IPS DF 6.9 (cell line): ENCODE measurements around the gene CCT2.
"Not testable (repeated sequence)": the region's sequence is repeated elsewhere in the genome, so short reads cannot be mapped to it uniquely, and the experiment has no call there.

Experiments
- DNase-seq: peaks from one replicate; pipeline ENCODE4 v3.0.0-alpha.2; 2013; ENCODE audit warnings: low read depth, low spot score
- H3K27ac ChIP-seq: one replicate; pipeline ENCODE4 v1.5.1; 2013; ENCODE audit warnings: low read length, control low read depth
- H3K27me3 ChIP-seq: 2 replicates; pipeline ENCODE4 v1.6.1; 2013; ENCODE audit warnings: mild to moderate bottlenecking, low read length; ENCODE audit not compliant: control insufficient read depth, insufficient read depth
- H3K36me3 ChIP-seq: 2 replicates; pipeline ENCODE4 v1.6.1; 2013; ENCODE audit warnings: low read length; ENCODE audit not compliant: control insufficient read depth, insufficient read depth
- H3K4me1 ChIP-seq: 2 replicates; pipeline ENCODE4 v1.6.1; 2013; ENCODE audit warnings: low read length; ENCODE audit not compliant: control insufficient read depth, insufficient read depth
- H3K4me3 ChIP-seq: 2 replicates; pipeline ENCODE4 v1.5.1; 2013; ENCODE audit warnings: mild to moderate bottlenecking, low read length
- H3K9me3 ChIP-seq: 2 replicates; pipeline ENCODE4 v1.6.1; 2013; ENCODE audit warnings: low read length, inconsistent platforms; ENCODE audit not compliant: control insufficient read depth, insufficient read depth
- WGBS: extraction: QIAGEN DNeasy Blood & Tissue Kit; methylation state at CpG from one replicate; pipeline ENCODE4 v1.1.7; 2013; ENCODE audit warnings: mixed read lengths, missing lambda C conversion rate; ENCODE audit not compliant: insufficient read length, insufficient coverage; 5-methylcytosine and 5-hydroxymethylcytosine counted together

CCT2 gene

GRCh38 chr12:69588527-69588926 lies 3.3 kb downstream of the CCT2 start:
- peaks cover 27% of the 10 kb centered on the region; the same call in 1 of the 2 replicates for H3K36me3 ChIP-seq
- H3K27me3 ChIP-seq = no peaks in the 10 kb centered on the region
- no peaks in the 10 kb centered on the region for H3K4me1 ChIP-seq
- DNase-seq = no peak
- H3K27ac ChIP-seq = no peak overlapping the region
- no CpG with 5 or more reads among the region's 4 CpGs for WGBS
- no peak overlapping the region for H3K4me3 ChIP-seq
- no peaks in the 10 kb centered on the region for H3K9me3 ChIP-seq

GRCh38 chr12:69589082-69589481 lies 3.8 kb downstream of the CCT2 start:
- no peaks in the 10 kb centered on the region for H3K9me3 ChIP-seq
- no peak for DNase-seq
- no peaks in the 10 kb centered on the region for H3K4me1 ChIP-seq
- WGBS = no CpG with 5 or more reads among the region's 2 CpGs
- H3K36me3 ChIP-seq = peaks cover 31% of the 10 kb centered on the region; the same call in 1 of the 2 replicates
- no peaks in the 10 kb centered on the region for H3K27me3 ChIP-seq
- H3K4me3 ChIP-seq = no peak overlapping the region
- no peak overlapping the region for H3K27ac ChIP-seq

GRCh38 chr12:69595689-69596088 lies 10.4 kb downstream of the CCT2 start:
- Histone ChIP-seq H3K4me3 (no peak overlapping the region), H3K4me1 (no peaks in the 10 kb centered on the region), H3K9me3 (no peaks in the 10 kb centered on the region), H3K27ac (no peak overlapping the region), H3K36me3 (peaks cover 42% of the 10 kb centered on the region; the same call in 1 of the 2 replicates), H3K27me3 (no peaks in the 10 kb centered on the region)
- WGBS = no CpG with 5 or more reads among the region's 2 CpGs
- DNase-seq = no peak

GRCh38 chr12:69598174-69598753 lies 13.0 kb downstream of the CCT2 start:
- DNase-seq = no peak
- H3K27me3 ChIP-seq = no peaks in the 10 kb centered on the region
- H3K27ac ChIP-seq = no peak overlapping the region
- H3K9me3 ChIP-seq = no peaks in the 10 kb centered on the region
- WGBS = no CpG with 5 or more reads among the region's 4 CpGs
- no peak overlapping the region for H3K4me3 ChIP-seq
- no peaks in the 10 kb centered on the region for H3K4me1 ChIP-seq
- H3K36me3 ChIP-seq = peaks cover 42% of the 10 kb centered on the region; the same call in 1 of the 2 replicates

- H3K4me3 ChIP-seq = no peak overlapping the region
- no peaks in the 10 kb centered on the region for H3K27me3 ChIP-seq
- no peaks in the 10 kb centered on the region for H3K9me3 ChIP-seq
- no peaks in the 10 kb centered on the region for H3K4me1 ChIP-seq
- no peak overlapping the region for H3K27ac ChIP-seq
- no peak for DNase-seq
- H3K36me3 ChIP-seq = peaks cover 32% of the 10 kb centered on the region; the same call in 1 of the 2 replicates
Observed at GRCh38 chr12:69600804-69601203, 15.5 kb downstream of the CCT2 start.

- H3K27me3 ChIP-seq = no peaks in the 10 kb centered on the region
- no peak overlapping the region for H3K27ac ChIP-seq
- DNase-seq = no peak
- no peak overlapping the region for H3K4me3 ChIP-seq
- no peaks in the 10 kb centered on the region for H3K9me3 ChIP-seq
- peaks cover 28% of the 10 kb centered on the region; the same call in 1 of the 2 replicates for H3K36me3 ChIP-seq
- WGBS = no CpG with 5 or more reads among the region's 6 CpGs
- no peaks in the 10 kb centered on the region for H3K4me1 ChIP-seq
Observed at GRCh38 chr12:69601962-69602685, 16.9 kb downstream of the CCT2 start.

GRCh38 chr12:69602954-69603353 lies 17.7 kb downstream of the CCT2 start:
- Histone ChIP-seq H3K36me3 (peaks cover 22% of the 10 kb centered on the region; the same call in 1 of the 2 replicates), H3K27ac (no peak overlapping the region)
- no peak for DNase-seq

GRCh38 chr12:69603556-69603955 lies 18.3 kb downstream of the CCT2 start:
- not testable (repeated sequence) for H3K4me1 ChIP-seq

More at GRCh38 chr12:69602954-69603353, 17.7 kb downstream of the CCT2 start:
- Histone ChIP-seq H3K9me3 (no peaks in the 10 kb centered on the region), H3K4me3 (no peak overlapping the region), H3K27me3 (no peaks in the 10 kb centered on the region), H3K4me1 (no peaks in the 10 kb centered on the region)

GRCh38 chr12:69604275-69604674 lies 19.0 kb downstream of the CCT2 start:
- WGBS = no CpG with 5 or more reads among the region's 3 CpGs
- H3K27me3 ChIP-seq = not testable (repeated sequence)

More at GRCh38 chr12:69603556-69603955, 18.3 kb downstream of the CCT2 start:
- peaks cover 19% of the 10 kb centered on the region; the same call in 1 of the 2 replicates for H3K36me3 ChIP-seq
- H3K27me3 ChIP-seq, H3K4me3 ChIP-seq, H3K27ac ChIP-seq, H3K9me3 ChIP-seq, DNase-seq: not testable (repeated sequence)
- no CpG with 5 or more reads among the region's 6 CpGs for WGBS

GRCh38 chr12:69608114-69608513 lies 22.9 kb downstream of the CCT2 start:
- no peaks in the 10 kb centered on the region for H3K27me3 ChIP-seq
- H3K36me3 ChIP-seq = no peaks in the 10 kb centered on the region; the same call in 1 of the 2 replicates
- no peaks in the 10 kb centered on the region for H3K9me3 ChIP-seq
- no peak overlapping the region for H3K27ac ChIP-seq
- no CpG with 5 or more reads among the region's 2 CpGs for WGBS
- no peak overlapping the region for H3K4me3 ChIP-seq
- no peaks in the 10 kb centered on the region for H3K4me1 ChIP-seq
- no peak for DNase-seq

More at GRCh38 chr12:69604275-69604674, 19.0 kb downstream of the CCT2 start:
- not testable (repeated sequence) for H3K9me3 ChIP-seq, H3K27ac ChIP-seq, DNase-seq, H3K4me1 ChIP-seq, H3K4me3 ChIP-seq
- H3K36me3 ChIP-seq = peaks cover 14% of the 10 kb centered on the region; the same call in 1 of the 2 replicates
